ENCODE measurements around the gene ABCC1.

The ABCC1 gene

DNA sequence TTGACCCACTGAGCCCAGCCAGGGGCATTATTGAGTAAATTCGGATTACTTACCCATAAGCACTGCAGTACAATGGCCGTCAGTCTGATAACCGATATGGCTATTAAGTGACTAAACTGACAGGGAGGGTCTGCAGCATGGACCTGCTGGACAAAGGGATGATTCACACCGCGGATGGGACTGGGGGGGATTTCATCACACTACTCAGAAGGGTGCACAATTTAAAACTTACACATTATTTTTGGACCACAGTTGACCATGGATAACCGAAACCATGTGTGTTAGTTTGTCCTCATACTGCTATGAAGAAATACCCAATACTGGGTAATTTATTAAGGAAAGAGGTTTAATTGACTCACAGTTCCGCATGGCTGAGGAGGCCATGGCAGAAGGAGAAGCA is 167.4 kb downstream of the ABCC1 start:
- no peak for DNase-seq

DNA sequence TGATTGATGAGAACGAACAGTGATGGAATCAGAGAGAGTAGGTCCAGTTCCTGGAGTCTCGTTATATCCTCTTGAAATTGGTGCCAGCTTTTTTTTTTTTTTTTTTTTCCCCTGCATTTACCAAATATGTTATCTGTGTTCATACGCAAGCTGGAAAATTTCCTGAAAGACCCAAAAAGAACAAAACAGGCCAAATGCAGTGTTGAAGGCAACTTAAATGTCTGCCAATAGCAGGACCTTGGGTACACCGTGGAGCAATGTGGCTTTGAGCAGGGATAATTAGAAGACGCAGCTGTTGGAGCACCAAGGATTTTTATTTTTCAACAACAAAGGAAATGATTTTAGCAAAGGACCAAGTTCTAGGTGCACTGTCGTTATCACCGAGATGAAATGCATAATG is 168.9 kb downstream of the ABCC1 start:
- DNase-seq: no peak

DNA sequence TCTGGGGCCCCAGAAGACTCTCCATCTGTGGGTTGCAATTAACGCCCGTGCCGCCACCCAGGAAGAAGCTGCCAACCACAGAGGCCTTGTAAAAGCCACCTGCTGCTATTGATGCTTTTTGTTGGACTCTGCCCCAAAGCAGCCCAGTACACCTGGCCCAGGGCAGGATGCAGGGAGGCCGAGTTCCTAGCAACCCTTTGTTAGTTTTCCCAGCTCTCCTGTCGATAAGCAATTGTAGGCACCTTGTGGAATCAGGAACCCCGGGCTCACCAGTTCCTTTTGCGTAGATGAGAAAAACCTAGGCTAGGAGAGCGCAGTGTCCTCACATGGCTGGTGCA is 170.6 kb downstream of the ABCC1 start:
- no peak for DNase-seq

DNA sequence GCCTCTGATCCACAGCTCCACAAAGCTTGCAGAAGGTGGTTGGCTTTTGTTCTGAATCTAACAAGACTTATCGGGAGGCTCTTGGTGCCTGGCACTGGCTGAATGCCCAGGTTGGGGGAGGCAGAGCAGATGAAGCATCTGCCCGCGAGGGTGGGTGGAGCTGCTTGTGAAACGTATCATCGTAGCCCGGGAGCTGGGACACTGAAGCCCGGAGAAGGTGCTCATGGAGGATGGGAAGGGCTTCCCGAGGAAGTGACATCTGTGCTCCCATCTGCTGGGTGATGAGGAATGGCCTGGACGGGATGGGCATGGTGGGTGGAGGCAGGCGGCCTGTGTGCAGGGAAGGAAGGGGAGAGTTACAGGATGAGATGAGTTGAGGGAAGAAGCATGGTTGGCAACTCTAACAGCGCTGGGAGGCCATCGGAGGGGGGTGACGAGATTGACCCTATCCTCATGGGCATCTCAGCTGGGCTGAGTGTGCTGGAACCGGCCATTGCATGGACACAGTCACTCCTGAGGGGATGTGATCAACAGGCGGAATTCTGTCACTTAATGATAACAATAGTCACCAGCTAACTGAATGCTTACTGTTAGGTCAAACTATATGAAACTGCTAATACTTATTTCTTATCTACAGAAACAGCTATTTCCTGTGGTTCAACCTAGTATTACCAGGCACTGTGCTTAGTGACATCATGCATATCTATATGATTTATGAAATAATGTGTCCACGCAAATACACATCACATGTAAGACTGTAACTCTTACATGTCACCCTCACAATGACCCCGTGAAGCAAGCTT is 171.2 kb downstream of the ABCC1 start:
- DNase-seq: no peak

DNA sequence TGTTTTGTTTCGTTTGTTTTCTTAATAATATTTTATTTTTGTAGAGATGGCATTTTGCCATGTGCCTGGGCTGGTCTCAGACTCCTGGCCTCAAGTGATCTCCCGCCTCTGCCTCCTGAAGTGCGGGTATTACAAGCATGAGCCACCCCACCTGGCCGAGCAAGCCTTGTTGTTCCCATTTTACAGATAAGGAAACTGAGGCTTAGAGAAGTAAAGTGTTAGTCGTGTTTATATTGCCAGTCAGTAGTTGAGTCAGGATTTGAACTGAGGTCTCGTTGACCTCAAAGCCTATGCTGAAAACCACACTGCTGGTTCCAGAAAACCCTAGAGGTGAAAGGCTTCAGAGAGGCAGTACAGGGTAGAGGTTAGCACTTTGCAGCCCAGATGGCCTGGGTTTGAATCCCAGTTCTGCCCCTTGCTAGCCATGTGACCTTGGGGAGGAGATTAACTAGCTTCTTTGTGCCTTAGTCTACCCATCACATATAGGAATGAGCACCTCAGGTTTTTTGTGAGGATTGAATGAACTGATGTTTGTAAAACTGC is 171.8 kb downstream of the ABCC1 start:
- no peak for DNase-seq

DNA sequence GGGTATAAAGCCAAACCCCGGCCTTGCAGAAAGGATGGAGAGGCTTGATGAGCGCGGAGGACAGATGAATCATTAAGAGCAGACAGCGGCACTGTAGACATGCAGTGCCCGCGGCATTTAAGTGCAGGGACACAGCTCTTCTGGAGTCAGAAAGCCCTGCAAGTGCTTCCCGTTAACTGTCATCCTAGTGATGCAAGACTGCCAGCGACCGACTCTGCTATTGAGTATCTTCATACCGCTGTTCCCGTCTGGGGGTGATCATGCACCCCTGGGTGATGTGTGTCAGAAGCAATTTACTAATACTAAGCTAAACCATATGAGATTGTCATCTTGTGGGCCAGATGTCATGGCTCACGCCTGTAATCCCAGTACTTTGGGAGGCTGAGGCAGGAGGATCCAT is 172.8 kb downstream of the ABCC1 start:
- DNase-seq: no peak

DNA sequence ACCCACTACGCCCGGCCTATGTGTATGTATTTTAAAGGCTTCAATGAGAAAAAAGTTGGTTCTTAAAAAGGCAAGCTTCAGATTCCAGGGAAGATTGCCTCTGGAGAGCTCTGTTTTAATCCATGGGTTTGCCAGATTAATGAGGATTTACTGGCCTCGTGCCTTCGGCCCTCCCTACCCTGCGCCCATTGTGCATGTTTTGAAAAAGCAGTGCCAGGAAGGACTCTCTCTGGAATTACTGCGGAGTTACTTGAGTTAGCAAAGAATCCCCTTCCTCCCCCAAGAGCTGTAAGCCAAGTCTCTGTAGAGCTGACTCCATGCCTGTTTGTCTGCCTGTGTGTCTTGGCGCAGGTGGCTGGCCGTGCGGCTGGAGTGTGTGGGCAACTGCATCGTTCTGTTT is 175.0 kb downstream of the ABCC1 start:
- DNase-seq: no peak

DNA sequence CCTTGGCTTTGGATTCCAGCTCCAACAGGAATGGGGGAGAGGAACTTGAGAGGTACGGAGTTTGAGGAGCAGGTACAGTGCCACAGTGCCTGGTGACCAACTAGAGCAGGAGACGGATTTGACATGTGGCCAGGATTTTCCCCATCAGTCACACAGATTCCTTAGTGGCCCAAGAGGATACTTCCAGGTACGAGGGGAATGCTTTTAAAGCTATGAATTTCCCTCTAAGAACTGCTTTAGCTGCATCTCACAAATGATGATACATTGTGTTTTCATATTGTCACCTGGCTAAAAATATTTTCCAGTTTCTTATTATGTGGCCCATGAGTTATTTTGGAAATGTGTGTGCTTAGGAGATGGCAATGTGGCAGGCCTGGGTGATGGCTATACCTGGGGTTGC is 175.6 kb downstream of the ABCC1 start:
- no peak for DNase-seq

DNA sequence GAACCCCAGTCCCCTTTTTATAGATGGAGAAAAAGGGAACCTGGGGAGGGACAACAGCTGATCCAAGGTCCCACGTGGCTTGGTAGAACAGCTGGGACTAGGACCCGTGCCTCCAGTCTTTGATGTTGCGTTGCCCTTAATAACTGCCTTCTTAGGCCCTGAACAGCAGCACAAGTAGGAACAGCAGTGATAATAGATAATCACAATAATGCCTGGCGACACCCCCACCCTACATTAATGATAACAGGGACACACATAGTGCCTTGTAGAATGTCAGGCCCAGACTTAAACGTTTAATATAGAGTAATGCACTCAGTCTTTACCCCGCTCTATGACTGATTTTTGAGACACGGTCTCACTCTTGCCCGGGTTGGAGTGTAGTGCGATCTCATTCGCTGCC is 177.5 kb downstream of the ABCC1 start:
- DNase-seq: no peak

DNA sequence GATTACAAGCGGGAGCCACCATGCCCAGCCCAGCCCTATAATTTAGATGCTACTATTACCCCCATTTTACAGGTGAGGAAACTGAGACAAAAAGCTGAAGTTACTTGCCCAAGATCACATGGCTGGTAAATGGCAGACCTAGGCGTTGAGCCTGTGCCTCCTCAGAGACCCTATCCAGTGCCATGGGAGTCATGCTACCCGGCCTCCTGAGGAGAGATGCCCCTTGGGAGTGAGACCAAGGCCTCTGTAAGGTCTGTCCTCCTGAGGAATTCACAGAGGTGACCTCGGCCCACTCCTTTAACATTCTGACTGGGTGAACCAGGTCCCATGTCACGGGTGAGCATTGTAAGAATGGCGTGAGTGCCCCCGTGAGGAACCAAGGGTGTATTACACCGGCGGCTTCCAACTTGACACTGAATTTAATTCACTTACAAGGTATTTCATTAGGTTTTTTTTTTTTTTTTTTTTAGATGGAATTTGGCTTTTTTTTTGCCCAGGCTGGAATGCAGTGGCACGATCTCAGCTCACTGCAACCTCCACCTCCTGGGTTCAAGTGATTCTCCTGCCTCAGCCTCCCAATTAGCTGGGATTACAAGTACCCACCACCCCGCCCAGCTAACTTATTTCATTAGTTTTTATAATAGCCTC is 178.2 kb downstream of the ABCC1 start:
- DNase-seq: peak; percentile 67

DNA sequence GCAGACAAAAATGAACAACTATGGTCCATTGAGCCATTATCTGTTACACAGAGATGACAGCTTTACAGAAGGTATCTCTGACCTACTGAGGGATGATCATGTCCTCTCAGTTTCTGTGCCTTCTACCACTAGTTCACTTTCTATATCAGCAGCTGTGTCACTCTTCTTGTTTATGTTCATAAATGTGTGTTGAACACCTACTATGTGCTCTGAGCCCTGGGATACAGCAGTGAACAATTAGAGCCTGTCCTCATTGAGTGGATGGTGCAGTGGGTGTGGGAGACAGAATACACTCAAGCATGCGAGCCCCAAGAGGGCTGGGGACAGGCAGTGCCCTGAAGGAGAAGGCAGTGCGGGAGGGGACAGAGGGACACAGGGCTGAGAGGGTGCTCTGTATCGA is 181.8 kb downstream of the ABCC1 start:
- DNase-seq: no peak

DNA sequence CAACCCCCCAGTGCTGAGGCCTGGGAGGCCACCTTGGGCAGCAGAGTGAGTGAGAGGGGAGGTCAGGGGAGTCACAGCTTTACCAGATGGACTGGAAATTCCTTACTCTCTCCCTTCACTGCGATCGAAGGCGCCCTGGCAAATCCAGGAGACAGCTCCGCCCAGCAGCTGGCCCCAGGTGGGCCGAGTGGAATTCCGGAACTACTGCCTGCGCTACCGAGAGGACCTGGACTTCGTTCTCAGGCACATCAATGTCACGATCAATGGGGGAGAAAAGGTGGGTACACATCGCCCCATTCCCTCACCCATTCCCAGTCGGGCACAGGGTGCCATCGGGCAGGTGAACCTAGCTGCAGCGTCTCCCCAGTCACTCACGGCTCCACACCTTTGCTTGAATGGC is 182.2 kb downstream of the ABCC1 start:
- DNase-seq: no peak

DNA sequence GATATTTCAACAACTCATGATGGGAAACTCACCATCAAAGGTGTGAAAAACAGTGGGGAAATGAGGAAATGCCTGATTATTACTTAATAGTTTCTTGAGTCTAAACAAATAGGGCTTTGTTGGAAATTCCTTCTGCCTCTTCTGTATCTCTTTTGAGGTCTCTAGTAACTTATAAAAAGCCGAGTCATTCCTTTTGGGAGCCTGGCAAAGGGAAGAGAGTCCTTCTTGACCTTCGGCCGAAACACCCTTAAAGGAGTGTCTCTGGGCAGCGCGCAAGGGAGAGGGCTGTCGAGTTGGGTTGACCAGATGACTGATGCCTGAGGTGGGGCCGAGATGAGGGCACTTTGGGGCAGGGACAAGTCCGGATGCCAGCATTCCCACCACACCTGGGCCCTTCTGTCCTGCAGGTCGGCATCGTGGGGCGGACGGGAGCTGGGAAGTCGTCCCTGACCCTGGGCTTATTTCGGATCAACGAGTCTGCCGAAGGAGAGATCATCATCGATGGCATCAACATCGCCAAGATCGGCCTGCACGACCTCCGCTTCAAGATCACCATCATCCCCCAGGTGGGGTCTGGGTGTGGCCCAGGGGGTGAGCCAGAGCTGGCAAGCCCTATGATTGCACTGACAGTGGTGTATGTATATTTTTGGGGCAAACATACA is 184.7 kb downstream of the ABCC1 start:
- no peak for DNase-seq

DNA sequence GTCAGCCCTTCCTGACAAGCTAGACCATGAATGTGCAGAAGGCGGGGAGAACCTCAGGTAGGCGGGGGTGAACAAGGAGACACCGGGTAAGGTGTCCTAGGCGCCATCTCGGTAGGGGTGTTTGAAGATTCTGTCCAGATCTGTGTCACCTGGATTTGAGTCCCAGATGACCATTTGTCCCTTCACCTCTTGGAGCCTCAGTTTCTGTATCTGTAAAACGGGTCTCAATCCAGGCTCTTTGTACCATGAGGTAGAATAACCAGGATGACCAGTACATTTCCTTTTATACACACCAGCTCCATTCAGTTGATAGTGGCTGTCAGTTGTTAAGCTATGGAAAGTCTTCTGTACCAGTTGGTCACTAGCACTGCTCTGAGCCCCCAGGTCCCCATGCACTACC is 187.2 kb downstream of the ABCC1 start:
- DNase-seq: no peak

DNA sequence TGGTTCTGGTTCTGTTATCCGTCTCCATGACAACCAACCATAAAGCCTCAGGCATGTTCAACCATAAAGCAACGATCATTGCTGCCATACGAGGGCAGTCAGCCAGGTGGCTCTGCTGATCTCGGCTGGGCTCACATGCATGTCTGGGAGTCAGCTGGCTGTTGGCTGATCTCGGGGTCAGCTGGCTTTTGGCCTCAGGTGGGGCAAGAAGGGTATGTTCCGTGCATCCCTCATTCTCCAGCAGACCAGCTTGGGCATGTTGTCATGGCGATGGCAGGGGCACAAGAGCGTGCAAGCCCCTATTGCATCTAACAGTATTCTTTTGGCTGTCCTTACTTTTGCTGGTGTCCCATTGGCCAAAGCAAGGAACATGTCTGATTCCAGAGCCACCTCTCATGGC is 187.7 kb downstream of the ABCC1 start:
- no peak for DNase-seq

DNA sequence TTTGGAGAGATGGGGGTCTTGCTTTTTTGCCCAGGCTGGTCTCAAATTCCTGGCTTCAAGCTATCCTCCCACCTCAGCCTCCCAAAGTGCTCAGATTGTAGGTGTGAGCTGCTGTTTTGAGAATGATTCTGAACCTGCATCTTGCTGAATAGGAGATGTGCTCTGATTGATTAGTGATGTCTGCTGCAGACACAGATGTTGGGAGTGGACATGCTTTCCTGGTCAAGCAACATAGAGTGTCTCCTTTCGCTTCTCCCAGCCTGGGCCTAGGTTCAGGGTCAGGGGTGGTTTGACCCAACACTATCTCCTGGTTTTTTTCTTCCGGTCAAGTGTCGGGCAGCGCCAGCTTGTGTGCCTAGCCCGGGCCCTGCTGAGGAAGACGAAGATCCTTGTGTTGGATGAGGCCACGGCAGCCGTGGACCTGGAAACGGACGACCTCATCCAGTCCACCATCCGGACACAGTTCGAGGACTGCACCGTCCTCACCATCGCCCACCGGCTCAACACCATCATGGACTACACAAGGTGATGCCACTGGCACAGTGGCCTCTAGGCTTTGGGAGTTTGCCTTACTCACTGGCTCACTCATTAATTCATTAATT is 188.7 kb downstream of the ABCC1 start:
- no peak for DNase-seq

DNA sequence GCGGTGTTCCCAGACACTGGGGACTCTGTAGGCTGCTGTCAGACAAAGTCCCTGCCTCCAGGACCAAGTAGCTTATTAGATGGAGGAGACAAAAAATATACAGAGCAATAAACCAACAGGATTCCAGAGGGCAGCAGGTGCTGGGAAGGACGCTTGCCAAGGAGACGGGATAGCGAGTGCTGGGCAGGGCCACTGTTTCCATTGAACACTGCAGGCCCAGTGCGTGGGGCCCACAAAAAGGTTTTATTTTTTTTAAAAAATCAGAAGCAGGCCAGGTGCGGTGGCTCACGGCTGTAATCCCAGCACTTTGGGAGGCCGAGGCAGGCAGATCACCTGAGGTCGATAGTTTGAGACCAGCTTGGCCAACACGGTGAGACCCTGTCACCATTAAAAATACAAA is 189.6 kb downstream of the ABCC1 start:
- no peak for DNase-seq

DNA sequence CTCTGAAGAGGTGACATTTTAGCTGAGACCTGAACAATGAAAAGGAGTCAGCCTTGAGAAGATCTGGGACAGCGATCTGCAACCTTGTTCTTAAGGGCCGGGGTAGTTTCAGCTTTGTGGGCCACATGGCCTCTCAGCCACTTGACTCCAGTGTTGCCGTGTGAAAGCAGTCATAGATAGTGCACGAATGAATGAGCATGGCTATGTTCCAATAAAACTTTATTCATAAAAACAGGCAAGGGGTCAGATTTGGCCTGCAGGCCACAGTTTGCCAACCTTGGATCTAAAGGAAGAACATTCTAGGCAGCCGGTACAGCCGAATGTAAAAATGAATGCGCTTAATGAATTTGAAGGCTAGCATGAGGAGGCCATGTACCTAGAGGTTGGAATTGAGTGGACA is 190.4 kb downstream of the ABCC1 start:
- no peak for DNase-seq

DNA sequence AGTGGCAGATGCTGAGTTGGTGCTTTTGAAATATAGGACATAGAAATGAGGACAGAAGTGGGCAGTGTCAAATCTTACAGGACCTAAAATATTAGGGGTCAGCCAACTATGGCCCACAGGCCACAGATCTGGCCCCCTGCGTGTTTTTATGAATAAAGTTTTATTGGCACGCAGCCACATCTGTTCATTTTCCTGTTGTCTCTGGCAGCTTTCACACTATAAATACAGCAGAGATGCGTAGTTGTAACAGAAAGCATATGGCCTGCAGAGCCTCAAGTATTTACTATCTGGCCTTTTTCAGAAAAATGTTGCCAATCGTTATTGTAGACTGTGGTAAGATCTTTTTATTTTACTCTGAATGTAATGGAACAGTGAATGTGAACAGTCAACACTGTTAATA is 191.1 kb downstream of the ABCC1 start:
- DNase-seq: no peak

DNA sequence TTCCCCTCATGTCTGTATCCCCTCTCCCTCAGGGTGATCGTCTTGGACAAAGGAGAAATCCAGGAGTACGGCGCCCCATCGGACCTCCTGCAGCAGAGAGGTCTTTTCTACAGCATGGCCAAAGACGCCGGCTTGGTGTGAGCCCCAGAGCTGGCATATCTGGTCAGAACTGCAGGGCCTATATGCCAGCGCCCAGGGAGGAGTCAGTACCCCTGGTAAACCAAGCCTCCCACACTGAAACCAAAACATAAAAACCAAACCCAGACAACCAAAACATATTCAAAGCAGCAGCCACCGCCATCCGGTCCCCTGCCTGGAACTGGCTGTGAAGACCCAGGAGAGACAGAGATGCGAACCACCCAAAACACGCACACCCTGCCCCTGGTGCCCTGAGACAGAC is 191.7 kb downstream of the ABCC1 start:
- no peak for DNase-seq

DNA sequence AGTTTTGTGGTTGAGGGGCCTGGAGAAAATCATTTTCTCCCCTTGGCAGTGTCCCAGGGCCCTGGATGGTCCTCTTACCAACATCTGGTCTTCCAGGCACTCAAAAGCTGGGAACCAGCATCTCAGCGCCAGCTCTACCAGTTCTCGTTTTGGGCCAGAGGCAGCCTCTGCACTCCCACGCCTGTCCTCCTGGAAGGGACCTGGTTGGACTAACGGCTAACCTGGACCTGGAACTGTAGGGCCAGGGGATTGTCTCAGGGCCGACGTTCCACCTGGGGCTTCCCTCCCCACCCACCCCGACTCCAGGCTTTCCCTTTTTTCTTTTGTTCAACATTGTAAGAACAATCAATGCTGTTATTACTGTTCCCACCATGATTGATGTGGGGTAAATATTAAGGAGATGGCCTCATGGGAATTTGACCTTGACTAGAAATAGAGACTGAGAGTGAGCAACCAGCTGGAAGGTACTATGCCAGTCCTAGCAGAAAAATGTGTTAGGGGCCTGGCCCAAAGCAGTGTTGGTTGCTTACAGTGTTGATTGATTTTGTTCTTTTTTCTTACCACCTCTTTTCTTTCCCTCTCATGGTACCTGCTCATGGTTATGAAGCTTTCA is 192.5 kb downstream of the ABCC1 start:
- DNase-seq: no peak

DNA sequence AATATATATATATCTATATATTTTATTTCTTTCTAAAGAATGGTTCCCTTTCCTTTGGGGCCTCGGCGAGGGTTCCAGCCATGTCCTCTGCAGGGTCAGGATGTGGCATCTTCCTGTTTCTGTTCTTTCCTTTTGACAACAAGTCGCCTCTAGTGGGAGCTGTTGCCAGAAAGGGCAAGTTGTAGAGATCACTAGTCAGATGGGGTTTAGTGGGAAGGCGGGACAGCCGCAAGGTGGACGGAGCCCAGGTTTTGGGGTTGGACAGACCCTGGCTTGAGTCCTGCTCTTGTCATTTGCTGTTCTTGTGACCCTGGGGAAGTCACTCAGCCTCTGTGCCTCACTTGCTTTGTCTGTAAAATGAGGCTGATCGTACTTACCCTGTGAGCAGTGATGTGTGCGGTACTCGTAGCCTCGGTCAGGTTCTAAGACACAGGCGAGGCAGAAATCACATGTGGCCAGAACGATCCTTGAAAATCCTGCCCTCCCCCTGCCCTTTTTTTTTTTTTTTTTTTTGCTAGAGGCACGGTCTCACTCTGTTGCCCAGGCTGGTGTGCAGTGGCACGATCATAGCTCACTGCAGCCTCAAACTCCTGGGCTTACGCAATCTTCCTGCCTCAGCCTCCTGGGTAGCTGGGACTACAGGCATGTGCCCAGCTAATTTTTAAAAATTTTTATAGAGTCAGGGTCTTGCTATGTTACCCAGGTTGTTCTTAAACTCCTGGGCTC is 193.8 kb downstream of the ABCC1 start:
- no peak for DNase-seq

DNA sequence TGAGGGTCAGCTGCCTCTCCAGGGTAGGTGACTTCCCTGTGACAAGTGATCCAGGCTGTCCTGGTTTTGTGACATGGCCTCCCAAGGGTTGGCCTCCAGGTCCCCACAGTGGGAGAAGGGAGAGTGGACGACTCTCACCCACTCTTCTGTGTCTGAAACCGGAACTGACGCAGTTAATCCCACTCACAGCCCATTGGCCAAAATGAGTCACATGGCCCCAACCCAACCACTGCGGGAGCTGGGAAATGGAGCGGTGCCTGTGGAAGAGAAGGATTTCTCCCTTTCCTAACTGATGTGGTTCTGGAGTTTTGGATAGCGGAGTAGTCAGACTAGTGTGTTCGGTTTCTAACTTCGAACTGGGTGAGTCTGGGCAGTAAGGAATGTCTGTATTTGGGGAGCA is 194.5 kb downstream of the ABCC1 start:
- DNase-seq: no peak

Data from CD4-positive, alpha-beta T cell treated with Interleukin-6 for 4 hours (primary cell).